GM23248 (cell line): ENCODE measurements around the gene DNMT3B.

ENCODE experiments used
- EZH2 ChIP-seq: fragments of 200-600 bp; sonication (generic); IDR thresholded peaks from 2 replicates; pipeline ENCODE4 v1.6.1; 2018; ENCODE audit warnings: antibody characterized with exemption, mild to moderate bottlenecking; ENCODE audit not compliant: insufficient read depth, poor library complexity, severe bottlenecking
- EZH2phosphoT487 ChIP-seq: fragments of 200-600 bp; sonication (generic); IDR thresholded peaks from 2 replicates; pipeline ENCODE4 v1.6.1; 2018; ENCODE audit warnings: antibody characterized with exemption, moderate library complexity, mild to moderate bottlenecking, low read depth; ENCODE audit not compliant: insufficient read depth

- TF ChIP-seq EZH2 (no peak), EZH2phosphoT487 (no peak)
These were observed at the start of gene DNMT3B for GRCh38 chr20:32761831-32762753.
